Measurements from ENCODE around the gene GOLIM4.
A peak's percentile ranks its signal among the peaks of the same experiment; 100 is the strongest.

Gene GOLIM4

DNA sequence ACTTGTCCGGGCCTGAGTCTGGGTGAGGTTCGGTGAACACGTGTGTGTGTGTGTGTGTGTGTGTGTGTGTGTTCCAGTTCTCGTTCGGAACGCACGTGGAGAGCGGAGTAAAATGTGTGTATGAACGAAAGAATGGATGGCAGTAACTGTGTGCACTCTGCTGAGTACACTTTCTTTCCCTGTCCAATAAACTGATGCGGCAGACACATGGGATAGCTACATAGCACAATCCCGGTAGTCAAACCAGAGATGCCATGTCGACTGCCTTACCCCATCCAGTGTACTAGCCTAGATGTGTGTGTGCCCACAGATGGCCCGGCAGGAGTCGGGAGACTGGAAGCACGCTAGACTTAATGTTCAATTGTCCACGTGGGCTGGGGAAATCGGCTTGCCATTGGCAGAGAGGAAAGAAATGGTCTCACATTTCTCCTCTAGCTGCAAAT is 507 bp upstream of the GOLIM4 start:
- DNase-seq = peak in 1 of 2 experiments; percentile 4

DNA sequence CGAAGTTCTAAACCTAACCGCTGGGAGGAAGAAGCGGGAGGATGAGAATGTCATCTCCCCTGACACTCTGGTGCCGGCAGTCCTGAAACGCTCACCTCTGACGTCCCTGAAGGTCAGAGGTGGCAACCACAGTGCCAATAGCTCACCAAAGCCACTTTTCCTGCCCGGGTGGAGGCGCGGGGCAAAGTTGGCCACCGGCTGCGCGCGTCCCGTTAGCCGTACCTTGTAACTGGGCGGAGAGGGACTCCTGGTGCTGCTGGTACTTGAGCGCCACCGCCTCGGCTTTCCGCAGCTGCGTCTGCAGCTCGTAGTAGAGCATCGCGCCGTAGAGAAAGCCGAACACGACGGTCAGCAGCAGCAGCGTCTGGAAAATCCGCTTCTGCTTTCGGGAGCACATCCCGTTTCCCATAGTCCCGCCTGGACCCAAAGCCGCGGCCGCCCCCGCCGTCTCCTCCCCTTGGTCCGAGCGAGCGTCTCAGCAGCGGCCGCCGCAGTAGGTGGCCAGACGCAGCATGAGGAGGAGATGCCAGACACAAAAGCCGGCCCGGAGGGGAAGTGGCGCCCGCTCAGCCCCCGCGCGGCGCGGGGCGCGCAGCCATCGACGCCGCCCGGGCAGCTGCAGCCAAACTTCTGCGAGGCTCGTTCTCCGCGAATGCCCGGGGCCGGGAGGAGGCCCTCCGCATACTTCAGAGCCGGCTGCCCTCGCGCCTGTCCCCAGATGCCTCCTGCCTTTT is 680 bp downstream of the GOLIM4 start:
- peak in 1 of 2 experiments; percentile 8 for DNase-seq

DNA sequence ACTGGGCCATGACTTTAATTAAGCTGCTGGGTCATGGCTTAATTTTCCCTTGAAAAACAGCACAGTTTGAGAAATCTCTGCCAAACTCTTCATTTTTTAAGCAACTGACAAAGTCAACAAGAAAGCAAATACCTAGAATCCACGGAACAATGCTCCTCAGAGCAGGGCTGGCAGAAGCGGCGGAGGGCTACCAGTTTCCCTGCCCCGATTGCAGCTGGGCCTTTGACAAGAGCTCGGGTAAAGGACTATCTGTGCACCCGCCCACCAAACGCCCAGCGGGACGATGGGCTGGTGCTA is 1.2 kb downstream of the GOLIM4 start:
- DNase-seq = no peak

DNA sequence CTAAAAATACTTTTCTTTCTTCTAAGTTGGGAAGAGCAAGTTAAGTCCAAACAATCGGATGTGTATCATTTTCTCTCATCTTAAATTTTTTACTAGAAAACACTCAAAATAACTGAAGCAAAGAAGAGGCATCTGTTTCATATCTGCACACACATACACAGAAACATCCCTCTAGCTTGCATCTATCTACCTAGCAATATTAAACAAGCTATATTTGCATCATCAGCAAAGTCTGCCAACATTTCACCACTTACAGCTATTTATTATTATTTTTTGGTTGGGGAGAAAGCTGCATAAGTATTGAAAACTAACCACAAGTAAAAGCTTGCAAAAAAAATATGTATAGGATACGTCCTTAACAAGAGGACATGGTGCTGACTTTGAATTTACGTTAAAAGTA is 1.9 kb downstream of the GOLIM4 start:
- no peak for DNase-seq

DNA sequence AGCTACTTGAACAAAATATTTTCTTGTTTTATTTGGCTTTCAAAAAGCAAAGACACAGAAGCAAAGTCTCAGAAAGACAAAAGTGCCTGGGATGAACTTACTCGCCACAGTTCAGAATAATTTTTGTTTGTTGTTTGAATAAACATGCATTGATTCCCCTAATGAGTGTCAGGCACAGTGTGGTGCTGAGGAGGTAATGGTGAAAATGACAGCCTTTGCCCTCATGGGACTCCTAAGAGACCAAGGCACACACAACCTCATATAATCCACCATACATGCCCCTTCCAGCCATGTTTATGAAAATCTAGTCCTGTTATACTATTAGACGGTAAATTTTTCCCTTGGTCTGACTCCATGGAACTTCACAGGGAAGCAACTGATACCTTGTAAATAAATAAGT is 2.5 kb downstream of the GOLIM4 start:
- no peak for DNase-seq

DNA sequence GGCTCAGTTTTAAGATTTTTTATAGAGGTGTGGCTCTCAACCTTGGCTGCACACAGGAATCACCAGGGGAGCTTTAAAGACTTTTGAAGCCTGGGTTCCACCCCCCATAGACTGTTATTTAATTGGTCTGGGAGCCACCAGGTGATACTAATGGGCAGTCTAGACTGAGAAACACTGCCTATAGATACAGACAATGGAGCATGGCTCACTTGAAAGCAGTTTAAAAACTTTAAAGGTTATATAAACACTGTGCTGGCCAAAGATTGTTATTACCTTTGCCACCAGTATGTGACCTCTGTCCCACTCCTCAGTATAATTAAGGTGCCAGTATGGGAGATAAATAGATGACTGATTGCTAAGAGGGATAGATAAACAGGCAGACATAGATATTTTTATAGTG is 3.8 kb downstream of the GOLIM4 start:
- no peak for DNase-seq

DNA sequence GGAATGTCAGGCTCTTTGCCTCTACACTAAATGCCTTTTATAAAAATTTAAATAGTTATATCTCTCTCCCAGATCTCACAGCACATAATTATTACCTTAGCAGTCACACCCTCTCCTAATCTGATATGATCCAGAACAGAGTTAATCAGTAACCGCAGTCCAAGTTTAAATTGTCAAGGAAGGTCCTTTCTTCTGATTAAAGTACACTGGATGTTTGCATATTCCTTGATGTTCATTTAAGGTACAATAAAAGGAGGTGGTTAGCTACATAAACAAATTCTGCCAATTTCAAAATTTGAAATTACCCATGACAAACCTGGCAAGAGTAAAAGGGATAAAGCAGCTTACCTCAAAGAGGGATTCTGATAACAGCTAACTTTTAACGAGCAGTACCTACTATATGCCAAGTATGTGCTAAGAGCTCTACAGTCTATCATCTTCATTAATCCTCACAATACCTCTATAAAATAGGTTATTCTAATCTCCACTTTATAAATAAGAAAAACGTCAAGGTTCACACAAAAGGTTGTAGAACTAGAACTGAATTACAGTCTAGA is 4.3 kb downstream of the GOLIM4 start:
- DNase-seq = no peak

DNA sequence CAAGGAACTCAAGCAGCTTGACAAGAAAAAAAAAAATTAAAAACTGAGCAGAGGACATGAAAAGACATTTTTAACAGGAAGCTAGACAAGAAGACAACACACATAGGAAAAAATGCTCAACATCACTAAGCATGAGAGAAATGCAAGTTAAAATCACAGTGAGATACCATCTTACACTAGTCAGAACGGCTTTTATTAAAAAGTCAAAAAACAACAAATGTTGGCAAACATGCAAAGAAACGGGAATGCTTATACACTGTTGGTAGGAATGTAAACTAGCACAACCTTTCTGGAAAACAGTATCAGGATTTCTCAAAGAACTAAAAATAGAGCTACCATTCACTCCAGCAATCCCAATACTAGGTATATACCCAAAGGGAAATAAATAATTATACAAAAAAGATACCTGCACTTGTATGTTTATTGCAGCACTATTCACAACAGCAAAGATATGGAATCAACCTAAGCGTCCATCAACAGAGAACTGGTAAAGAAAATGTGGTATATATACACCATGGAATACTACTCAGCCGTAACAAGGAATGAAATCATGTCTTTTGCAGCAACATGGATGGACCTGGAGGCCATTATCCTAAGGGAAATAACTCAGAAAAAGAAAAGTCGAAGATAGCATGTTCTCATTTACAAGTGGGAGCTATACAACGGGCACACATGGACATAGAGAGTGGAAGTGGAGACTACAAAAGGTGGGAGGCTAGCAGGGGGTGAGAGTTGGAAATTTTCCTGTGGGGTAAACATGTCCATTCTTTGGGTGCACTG is 5.2 kb downstream of the GOLIM4 start:
- no peak for DNase-seq

DNA sequence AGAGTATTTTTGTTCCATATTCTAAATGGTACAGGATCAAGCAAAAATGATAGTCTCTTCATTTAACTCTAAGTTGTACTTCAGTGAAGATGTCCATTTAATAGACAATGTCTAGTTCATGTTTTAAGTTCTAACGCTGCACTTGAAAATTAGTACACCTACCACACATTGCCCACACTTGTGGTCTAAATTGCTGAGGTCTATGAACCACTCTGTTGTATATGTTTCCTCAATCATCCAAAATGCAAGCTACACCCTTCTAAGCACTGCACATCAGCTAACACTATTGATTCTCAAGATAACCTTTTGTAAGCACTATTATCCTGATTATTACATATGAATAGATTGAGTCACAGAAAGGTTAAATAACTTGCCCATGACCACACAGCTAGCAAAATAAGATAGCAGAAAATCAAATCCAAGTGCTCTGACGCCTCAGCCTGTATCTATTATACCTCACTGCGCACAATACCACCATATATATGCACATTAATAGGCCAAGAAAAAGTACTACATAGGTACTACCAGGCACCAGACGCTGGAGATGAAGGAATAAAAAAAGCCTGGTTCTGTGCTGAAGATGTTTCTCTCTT is 6.4 kb downstream of the GOLIM4 start:
- no peak for DNase-seq

DNA sequence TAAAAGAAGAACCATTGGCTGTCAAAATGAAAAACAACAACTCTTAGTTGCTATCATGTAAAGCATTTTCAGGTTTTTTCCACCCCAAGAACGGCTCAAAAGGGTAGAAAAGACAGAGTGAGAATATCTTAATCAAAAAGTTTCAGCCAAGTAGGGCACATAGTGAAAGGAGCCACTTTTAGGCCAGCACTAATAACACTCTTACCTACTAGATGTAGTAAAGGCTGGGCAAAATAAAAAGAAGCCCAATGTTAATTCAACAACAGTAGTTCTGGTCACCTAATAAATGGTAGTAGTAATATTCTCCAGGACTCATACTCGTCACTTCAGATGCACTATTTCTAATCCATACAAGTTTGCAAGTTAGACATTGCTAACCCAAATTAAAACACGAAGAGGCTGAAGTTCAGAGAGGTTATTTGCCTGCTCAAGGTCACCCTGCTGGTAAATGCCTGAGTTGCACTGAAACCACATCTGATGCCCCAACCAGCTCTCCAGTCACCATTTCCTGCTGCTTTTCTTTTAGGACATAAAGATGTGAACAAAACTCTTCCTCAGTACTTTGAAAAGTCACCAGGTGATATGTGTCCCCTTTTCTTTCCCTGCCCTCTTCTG is 7.5 kb downstream of the GOLIM4 start:
- no peak for DNase-seq

DNA sequence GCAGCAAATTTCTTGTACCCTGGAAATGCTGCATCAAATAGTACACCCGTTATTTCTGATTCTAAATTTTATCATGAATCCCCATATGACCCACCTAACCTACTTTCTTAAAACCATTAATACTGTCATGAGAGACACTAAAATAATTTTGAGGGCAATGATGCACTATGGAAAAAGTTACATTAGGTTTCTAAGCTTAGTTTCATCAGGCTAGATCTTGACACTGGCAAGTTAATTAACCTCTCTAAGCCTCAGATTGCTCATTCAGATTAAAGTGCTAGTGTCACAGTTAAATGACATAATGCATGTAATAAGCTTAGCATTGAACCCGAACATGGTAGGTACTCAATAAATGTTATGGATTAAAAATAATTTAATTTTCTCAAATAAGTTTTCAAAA is 8.2 kb downstream of the GOLIM4 start:
- DNase-seq = no peak

DNA sequence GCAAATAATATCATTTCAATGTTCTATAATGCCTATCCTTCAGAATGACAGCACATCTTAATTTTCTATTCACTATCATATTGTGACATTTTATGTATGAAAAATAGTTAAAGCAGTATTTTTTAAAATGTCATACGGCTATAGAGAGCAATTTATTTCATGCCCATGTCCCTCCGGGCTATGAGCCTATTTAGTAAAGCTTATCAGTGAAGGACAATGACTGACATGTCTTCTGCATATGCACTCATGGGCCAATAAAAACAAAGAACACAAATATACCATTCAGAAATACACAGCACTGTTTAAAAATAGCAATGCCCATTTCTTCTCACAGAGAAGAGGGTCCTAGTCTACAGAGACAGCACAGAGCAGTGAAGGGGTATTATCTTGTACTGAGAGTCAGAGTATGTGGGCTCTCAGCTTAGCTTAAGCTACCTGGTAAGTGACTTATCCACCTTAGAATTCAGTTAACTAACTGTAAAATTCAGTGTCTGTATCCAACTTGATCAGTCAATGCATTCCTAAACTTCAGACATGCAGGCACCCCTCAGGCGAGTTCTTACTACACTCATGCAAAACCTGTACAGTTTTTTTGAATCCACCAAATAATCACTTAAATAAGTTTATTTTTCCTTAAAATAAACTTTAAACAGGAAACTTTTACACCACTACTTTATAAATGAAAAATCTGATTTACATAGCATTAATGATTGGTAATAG is 9.0 kb downstream of the GOLIM4 start:
- DNase-seq = no peak

DNA sequence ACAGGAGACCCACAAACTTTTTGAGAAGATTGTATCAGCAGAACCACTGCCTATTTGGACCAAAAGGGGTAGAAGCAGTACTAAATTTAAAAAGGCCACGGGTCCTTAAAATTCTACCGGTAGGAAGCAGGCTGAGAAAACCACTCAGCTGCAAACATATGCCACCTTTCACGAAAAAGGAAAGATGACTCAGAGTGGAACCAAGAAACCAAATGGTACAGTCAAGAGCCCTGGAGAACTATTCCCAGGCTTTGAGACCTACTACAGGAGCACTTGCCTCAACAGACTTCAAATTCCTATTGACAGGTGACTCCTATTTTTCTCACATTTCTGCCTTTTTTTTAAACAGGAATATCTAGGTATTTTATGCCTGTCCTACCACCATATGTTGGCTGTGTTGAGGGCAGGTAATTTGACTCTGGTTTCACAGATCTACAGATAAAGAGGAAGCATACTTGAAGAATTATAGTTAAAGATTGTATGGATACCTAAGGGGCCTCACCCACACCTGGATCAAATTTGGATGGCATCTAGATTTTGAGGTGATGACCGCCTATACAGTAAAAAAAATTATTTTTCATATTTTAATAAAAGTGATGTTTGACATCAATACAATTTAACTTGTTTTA is 10.1 kb downstream of the GOLIM4 start:
- no peak for DNase-seq

DNA sequence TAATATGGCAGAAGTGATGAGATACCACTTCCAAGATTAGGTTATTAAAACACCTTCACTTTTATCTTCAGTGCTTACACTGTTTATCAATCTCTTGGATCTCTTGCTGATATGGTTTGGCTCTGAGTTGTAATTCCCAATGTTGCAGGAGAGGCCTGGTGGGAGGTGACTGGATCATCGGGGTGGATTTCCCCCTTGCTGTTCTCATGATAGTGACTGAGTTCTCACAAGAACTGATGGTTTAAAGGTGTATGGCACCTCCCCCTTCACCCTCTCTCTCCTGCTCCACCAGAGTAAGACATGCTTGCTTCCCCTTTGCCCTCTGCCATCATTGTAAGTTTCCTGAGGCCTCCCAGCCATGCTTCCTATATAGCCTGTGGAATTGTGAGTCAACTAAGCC is 11.8 kb downstream of the GOLIM4 start:
- no peak for DNase-seq

DNA sequence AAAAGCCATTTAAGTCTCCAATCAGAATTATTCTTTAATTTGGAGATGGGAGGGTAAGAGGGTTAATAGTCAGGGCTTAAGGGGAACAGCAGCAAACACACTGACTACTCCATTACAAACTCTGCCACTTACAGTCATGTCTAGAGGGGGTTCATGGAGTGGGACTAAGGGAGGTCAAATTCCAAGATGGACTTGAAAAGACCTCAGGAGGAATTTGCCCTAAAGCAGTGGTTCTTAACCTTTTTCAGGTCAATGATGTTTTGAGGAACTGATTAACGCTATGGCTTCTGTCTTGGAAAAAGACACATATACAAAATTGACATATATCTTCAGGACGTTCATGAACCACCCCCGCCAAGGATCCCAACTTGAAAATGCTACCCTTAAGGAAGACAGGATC is 13.9 kb downstream of the GOLIM4 start:
- no peak for DNase-seq

DNA sequence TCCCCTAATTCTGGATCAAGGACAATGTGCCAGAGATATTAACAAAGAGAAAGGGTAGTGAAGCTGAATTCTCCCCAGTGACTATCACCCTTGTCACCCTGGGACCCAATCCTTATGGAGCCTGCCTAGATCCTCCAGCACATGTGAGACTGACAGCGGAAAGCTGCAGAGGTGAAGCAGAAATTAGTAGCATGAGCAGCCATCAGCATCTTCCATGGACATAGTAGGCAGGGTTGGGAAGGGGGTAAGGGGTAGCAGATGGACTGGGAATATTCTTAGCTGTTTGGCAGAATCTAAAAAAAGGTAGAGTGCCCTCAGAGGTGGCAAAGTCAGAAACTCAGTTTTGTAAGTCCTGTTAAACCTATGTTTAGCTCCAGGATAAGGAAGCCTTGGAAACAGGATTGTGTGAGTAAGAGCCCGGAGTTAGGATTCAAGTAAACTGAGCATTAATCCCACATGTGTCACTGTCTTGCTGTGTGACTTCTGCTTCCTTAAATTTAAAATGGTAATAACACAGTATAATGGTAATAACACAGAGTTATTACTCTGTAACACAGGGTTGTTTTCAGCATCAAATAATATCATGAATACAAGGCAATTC is 14.5 kb downstream of the GOLIM4 start:
- no peak for DNase-seq

DNA sequence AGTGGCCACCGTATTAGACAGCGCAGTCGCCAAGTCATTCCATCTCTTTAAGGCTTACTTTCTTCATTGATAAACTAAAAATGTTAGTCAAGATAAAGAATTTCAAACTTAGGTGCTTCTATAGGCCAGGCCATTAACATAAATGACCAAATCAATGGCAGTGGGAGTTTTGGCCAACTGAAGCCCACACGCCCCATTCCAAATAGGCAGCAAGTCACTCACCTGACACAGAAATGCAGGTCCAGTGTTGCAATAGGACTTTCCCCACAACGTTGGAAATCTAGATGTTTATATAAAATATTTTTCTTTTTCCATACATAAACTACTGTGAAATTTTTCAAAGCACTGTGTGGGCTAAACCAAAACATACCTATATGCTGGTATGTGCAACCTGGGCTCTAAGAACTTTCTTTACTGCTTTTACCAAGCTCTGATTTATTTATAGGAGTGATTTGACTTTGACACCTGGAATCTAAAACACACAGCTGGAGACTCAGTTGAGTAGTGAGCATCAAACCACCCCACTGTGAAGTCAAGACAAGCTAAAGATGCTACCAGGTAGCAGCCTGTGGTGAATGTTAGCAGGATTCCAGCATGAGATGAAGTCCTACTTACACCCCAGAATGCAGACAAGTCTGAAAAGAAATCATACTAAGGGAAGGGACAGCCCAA is 15.1 kb downstream of the GOLIM4 start:
- DNase-seq = no peak

DNA sequence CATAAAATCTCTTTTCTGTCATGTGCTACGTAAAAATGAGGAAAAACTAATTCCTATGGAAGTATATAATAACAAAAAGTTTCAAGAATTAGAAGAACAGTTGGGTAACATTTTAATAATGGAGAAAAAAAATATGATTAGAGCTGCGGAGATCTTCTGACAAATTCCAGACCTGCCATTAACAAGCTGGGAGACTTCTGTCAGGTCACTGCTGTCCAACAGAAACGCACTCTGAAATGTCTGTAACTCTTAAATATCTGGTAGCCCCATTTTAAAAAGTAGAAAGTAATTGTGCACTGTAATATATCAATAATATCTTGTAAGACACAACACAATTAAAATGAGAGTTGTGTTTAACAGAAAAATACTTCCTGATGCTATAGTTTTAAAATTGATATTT is 15.7 kb downstream of the GOLIM4 start:
- DNase-seq = no peak

DNA sequence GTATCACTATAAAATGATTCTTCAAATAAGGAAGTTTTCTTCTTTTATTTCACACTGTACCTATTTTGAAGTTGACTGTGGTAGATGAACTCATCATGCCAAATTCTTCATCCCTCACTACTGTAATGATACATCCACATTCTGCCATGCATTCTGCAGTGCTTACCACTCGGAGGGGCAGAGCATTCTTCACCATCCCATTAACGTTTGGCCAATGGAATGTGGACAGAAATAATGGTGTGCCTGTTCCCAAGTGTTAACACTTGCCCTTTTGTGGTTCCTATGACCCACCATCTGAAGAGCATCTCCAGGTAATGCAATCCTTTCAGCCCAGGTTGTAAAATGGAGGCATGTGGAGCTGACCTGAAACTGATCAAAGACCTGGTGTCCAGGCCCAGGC is 18.6 kb downstream of the GOLIM4 start:
- DNase-seq = no peak

DNA sequence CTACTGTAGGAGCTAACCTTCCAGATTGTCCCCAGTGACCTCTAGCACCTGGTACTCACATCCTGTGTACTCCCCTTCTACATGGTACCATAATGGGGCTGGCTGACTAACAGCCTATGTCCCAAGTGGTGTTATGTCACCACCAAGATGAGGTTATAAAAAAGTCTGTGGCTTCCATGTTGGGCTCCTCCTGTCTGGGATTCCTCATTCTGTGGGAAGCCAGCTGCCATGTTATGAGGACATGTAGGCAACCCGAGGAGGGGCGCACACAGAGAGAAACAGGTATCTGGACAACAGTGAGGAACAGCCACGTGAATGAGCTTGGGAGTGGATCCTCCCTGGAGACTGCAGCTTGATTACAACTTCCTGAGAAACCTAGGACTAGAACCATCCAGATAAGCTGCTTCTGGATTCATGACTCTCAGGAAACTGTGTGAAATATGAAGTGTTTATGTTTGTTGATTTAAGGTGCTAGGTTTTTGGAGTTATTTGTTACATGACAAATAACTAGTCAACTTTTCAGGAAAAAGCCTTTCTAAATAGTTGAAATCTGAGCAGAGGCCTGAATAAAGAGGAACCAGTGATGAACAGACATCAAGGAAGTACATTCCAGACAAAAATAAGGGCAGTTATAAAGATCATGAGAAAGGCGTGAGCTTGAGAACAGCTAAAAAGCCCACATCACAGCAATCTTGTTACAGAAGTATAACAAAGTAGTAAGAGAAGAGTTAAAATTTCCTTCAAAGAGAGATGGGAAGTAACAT is 21.7 kb downstream of the GOLIM4 start:
- DNase-seq = no peak

DNA sequence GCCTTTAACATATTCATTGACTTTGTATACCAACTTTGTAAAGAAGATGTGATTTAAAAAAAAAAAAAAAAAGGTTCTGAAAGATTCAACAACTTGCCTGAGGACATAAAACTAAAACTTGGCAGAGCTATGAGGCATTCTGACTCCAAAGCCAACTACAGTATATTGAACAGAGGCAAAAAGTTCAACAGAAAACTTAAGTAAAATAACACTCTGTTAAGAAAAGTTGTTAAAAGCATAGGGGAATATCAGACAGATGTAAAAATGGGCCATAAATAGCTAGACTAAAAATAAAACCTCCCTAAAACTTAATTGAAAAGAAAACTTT is 23.4 kb downstream of the GOLIM4 start:
- no peak for DNase-seq

All from stimulated activated CD4-positive, alpha-beta T cell treated with anti-CD3 and anti-CD28 coated beads, Interleukin-4, amount 100 ng/mL, for 4 hours (primary cell).